Endometrium (tissue), 2 donors: ENCODE measurements around the gene ARL5C.
"Not testable (repeated sequence)": the region's sequence is repeated elsewhere in the genome, so short reads cannot be mapped to it uniquely, and the experiment has no call there.

ENCODE experiments used
- FAIRE-seq: peaks from 2 replicates; lab custom pipeline; 2012; peaks lifted over from hg19 to GRCh38; lab: Jason Lieb, UNC
- donor health status: control.
- donor health status: control.

Gene ARL5C

GRCh38 chr17:39194089-39194984 is 28.4 kb upstream of the ARL5C start:
- FAIRE-seq: no peak

- FAIRE-seq: no peak
Observed at GRCh38 chr17:39193346-39193745, 27.4 kb upstream of the ARL5C start.

- FAIRE-seq: no peak
Observed at GRCh38 chr17:39192901-39193300, 26.9 kb upstream of the ARL5C start.

- FAIRE-seq: no peak
Observed at GRCh38 chr17:39191750-39192510, 26.0 kb upstream of the ARL5C start.

GRCh38 chr17:39187152-39187830 is 21.3 kb upstream of the ARL5C start:
- no peak for FAIRE-seq

GRCh38 chr17:39186481-39187002 is 20.6 kb upstream of the ARL5C start:
- FAIRE-seq: no peak

GRCh38 chr17:39183720-39184119 is 17.8 kb upstream of the ARL5C start:
- no peak for FAIRE-seq

- FAIRE-seq: no peak
Observed at GRCh38 chr17:39183045-39183444, 17.1 kb upstream of the ARL5C start.

- FAIRE-seq: no peak
Observed at GRCh38 chr17:39181303-39181702, 15.3 kb upstream of the ARL5C start.

- no peak for FAIRE-seq
Observed at GRCh38 chr17:39178536-39178935, 12.6 kb upstream of the ARL5C start.

GRCh38 chr17:39177256-39177655 is 11.3 kb upstream of the ARL5C start:
- FAIRE-seq: no peak

- FAIRE-seq: no peak
Observed at GRCh38 chr17:39175695-39176093, 9.7 kb upstream of the ARL5C start.

- FAIRE-seq: no peak
Observed at GRCh38 chr17:39174920-39175694, 9.1 kb upstream of the ARL5C start.

GRCh38 chr17:39173526-39174274 is 7.7 kb upstream of the ARL5C start:
- FAIRE-seq: no peak

GRCh38 chr17:39173080-39173479 is 7.1 kb upstream of the ARL5C start:
- FAIRE-seq: no peak

GRCh38 chr17:39171933-39172332 is 6.0 kb upstream of the ARL5C start:
- no peak for FAIRE-seq

- FAIRE-seq: no peak
Observed at GRCh38 chr17:39170558-39170957, 4.6 kb upstream of the ARL5C start.

GRCh38 chr17:39170109-39170508 is 4.1 kb upstream of the ARL5C start:
- no peak for FAIRE-seq

GRCh38 chr17:39169518-39169917 is 3.6 kb upstream of the ARL5C start:
- no peak for FAIRE-seq

- no peak for FAIRE-seq
Observed at GRCh38 chr17:39169101-39169500, 3.1 kb upstream of the ARL5C start.

- FAIRE-seq: not testable (repeated sequence)
Observed at GRCh38 chr17:39168503-39168902, 2.5 kb upstream of the ARL5C start.
